Small intestine (tissue), 7 donors: ENCODE measurements around the gene USP17L20. TPM values are rescaled to one million over a fixed set of nuclear protein-coding genes. Genes with fewer than 3 reads are reported as not detected.
"Not testable (repeated sequence)": the region's sequence is repeated elsewhere in the genome, so short reads cannot be mapped to it uniquely, and the experiment has no call there.

Source experiments
- DNase-seq, 2 donors: peaks; one replicate each; pipeline versions ENCODE4 v3.0.0 to v3.0.0-alpha.2; 2013
- FAIRE-seq: peaks from 2 replicates; lab custom pipeline; 2012; peaks lifted over from hg19 to GRCh38; lab: Jason Lieb, UNC
- H3K27ac ChIP-seq, 3 donors: one replicate each; pipeline ENCODE4 v1.5.1; 2013; ENCODE audit warnings: low read length in 2 of 3, mild to moderate bottlenecking in 2 of 3, control low read depth in 1 of 3, inconsistent platforms in 1 of 3, low read depth in 1 of 3, moderate library complexity in 1 of 3
- H3K27me3 ChIP-seq, 3 donors: one replicate each; pipeline ENCODE4 v1.6.1; 2013; ENCODE audit warnings: low read length in 3 of 3, inconsistent platforms in 1 of 3; ENCODE audit not compliant: control insufficient read depth in 3 of 3, insufficient read depth in 3 of 3
- H3K36me3 ChIP-seq, 3 donors: one replicate each; pipeline ENCODE4 v1.6.1; 2013; ENCODE audit warnings: low read length in 3 of 3, inconsistent platforms in 1 of 3, low read depth in 1 of 3, mild to moderate bottlenecking in 1 of 3, moderate library complexity in 1 of 3; ENCODE audit not compliant: control insufficient read depth in 3 of 3, insufficient read depth in 2 of 3
- H3K4me1 ChIP-seq, 3 donors: one replicate each; pipeline ENCODE4 v1.6.1; 2013; ENCODE audit warnings: low read length in 2 of 3, inconsistent platforms in 1 of 3, low read depth in 1 of 3, mild to moderate bottlenecking in 1 of 3, moderate library complexity in 1 of 3; ENCODE audit not compliant: control insufficient read depth in 3 of 3, insufficient read depth in 2 of 3
- H3K4me3 ChIP-seq, 3 donors: one replicate each; pipeline ENCODE4 v1.5.1; 2013; ENCODE audit warnings: low read length in 3 of 3, control low read depth in 1 of 3, inconsistent platforms in 1 of 3, low read depth in 1 of 3, mild to moderate bottlenecking in 1 of 3, moderate library complexity in 1 of 3
- H3K9me3 ChIP-seq, 2 donors: one replicate each; pipeline ENCODE4 v1.6.1; 2013; ENCODE audit warnings: low read depth in 1 of 2, low read length in 1 of 2; ENCODE audit not compliant: control insufficient read depth in 2 of 2, insufficient read depth in 1 of 2
- WGBS, 3 donors: extraction: QIAGEN DNeasy Blood & Tissue Kit; methylation state at CpG; one replicate each; pipeline ENCODE4 v1.1.7; 2013; 5-methylcytosine and 5-hydroxymethylcytosine counted together
- polyA plus RNA-seq, 4 donors: library from polyadenylated mRNA; stranded (reverse) in 3 of 4; unstranded in 1 of 4; fragments of 200-250 nt in 3 of 4; fragments of 120-200 nt in 1 of 4; gene quantifications; one replicate each; pipeline versions ENCODE4 v1.2.1 to v1.2.3, GENCODE V29; 2013
- donor health status: healthy with polysubstance abuse.
- donor health status: control.
- donor health status: control.
- donor health status: Bipolar disorder and iron deficiency.
- donor health status: healthy.

The USP17L20 gene
- polyA plus RNA-seq, 4 donors = not detected

DNA sequence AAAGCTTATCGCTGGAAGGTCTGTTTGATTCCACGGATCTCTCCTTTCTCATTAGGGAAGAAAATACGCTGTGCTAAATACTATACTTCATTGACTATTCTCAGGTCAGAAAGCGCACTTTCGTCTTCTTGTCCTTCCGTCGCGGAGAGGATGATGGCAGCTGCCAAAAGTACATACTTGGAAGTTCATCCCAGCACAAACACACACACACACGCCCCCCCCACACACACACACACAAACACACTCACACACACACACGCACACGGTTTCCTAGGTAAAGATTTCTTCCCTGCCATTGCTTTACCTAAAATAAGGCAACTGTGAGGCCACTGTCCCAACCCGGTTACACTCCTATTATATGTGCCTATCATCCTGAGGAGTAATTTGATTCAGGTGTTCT lies 19.5 kb upstream of the USP17L20 start:
- FAIRE-seq, H3K36me3 ChIP-seq, H3K27me3 ChIP-seq, H3K27ac ChIP-seq, H3K4me3 ChIP-seq, H3K9me3 ChIP-seq, H3K4me1 ChIP-seq: not testable (repeated sequence)
- DNase-seq = peak in 1 of 2 donors; percentile 0
- WGBS, 3 donors = 71 to 84% (median 83%) methylated on average over 8 to 11 of the region's 12 CpGs

DNA sequence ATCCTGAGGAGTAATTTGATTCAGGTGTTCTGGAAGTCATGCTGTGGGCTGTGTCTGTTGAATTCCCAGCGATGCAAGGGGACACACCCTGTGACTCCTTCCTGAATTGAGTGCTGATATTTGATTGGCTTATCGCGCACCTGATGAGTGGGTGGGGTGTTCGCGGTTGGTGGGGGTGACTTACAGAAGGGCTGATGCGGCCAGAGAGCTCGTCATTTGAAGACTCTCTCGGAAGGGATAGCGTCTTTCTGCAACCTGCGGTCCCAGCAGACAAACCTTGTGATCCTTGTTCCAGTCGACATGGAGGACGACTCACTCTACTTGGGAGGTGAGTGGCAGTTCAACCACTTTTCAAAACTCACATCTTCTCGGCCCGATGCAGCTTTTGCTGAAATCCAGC lies 14.3 kb upstream of the USP17L20 start, which contains the start of gene USP17L17:
Gene USP17L17, plus strand, starts transcription at position 301 of the 400 bp plus-strand sequence. Its CDS starts 0 bp downstream, at position 301.
- H3K27ac ChIP-seq, H3K4me1 ChIP-seq, DNase-seq, H3K9me3 ChIP-seq, FAIRE-seq, H3K4me3 ChIP-seq, H3K27me3 ChIP-seq, H3K36me3 ChIP-seq: not testable (repeated sequence)
- WGBS, 3 donors = 91 to 97% (median 93%) methylated on average over 5 of the region's 14 CpGs

DNA sequence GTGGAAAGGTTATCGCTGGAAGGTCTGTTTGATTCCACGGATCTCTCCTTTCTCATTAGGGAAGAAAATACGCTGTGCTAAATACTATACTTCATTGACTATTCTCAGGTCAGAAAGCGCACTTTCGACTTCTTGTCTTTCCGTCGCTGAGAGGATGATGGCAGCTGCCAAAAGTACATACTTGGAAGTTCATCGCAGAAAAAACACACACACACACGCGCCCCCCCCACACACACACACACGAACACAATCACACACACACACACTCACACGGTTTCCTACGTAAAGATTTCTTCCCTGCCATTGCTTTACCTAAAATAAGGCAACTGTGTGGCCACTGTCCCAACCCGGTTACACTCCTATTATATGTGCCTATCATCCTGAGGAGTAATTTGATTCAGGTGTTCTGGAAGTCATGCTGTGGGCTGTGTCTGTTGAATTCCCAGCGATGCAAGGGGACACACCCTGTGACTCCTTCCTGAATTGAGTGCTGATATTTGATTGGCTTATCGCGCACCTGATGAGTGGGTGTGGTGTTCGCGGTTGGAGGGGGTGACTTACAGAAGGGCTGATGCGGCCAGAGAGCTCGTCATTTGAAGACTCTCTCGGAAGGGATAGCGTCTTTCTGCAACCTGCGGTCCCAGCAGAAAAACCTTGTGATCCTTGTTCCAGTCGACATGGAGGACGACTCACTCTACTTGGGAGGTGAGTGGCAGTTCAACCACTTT lies 9.8 kb upstream of the USP17L20 start, which contains the start of gene USP17L18:
Gene USP17L18, plus strand, starts transcription at position 678 of the 728 bp plus-strand sequence. Its CDS starts 0 bp downstream, at position 678.
- H3K4me3 ChIP-seq, FAIRE-seq, H3K4me1 ChIP-seq, H3K27ac ChIP-seq, H3K36me3 ChIP-seq, H3K27me3 ChIP-seq, H3K9me3 ChIP-seq: not testable (repeated sequence)
- 83 to 95% (median 94%) methylated on average over 14 to 20 of the region's 26 CpGs for WGBS, 3 donors
- DNase-seq = peak in 1 of 2 donors; percentile 0

DNA sequence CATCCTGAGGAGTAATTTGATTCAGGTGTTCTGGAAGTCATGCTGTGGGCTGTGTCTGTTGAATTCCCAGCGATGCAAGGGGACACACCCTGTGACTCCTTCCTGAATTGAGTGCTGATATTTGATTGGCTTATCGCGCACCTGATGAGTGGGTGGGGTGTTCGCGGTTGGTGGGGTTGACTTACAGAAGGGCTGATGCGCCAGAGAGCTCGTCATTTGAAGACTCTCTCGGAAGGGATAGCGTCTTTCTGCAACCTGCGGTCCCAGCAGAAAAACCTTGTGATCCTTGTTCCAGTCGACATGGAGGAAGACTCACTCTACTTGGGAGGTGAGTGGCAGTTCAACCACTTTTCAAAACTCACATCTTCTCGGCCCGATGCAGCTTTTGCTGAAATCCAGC lies 4.8 kb upstream of the USP17L20 start, which contains the start of gene USP17L19:
Gene USP17L19, plus strand, starts transcription at position 301 of the 400 bp plus-strand sequence. Its CDS starts 0 bp downstream, at position 301.
- not testable (repeated sequence) for H3K36me3 ChIP-seq, H3K9me3 ChIP-seq, H3K27ac ChIP-seq, H3K27me3 ChIP-seq, FAIRE-seq, DNase-seq, H3K4me1 ChIP-seq, H3K4me3 ChIP-seq
- no CpG with 5 or more reads among the region's 13 CpGs for WGBS, 3 donors

DNA sequence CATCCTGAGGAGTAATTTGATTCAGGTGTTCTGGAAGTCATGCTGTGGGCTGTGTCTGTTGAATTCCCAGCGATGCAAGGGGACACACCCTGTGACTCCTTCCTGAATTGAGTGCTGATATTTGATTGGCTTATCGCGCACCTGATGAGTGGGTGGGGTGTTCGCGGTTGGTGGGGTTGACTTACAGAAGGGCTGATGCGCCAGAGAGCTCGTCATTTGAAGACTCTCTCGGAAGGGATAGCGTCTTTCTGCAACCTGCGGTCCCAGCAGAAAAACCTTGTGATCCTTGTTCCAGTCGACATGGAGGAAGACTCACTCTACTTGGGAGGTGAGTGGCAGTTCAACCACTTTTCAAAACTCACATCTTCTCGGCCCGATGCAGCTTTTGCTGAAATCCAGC lies 4.6 kb downstream of the USP17L20 start, which contains the start of gene USP17L21:
Gene USP17L21, plus strand, starts transcription at position 301 of the 400 bp plus-strand sequence. Its CDS starts 0 bp downstream, at position 301.
- H3K4me1 ChIP-seq, H3K27ac ChIP-seq, H3K27me3 ChIP-seq, DNase-seq, H3K36me3 ChIP-seq, H3K4me3 ChIP-seq, FAIRE-seq, H3K9me3 ChIP-seq: not testable (repeated sequence)
- WGBS, 3 donors = no CpG with 5 or more reads among the region's 13 CpGs

DNA sequence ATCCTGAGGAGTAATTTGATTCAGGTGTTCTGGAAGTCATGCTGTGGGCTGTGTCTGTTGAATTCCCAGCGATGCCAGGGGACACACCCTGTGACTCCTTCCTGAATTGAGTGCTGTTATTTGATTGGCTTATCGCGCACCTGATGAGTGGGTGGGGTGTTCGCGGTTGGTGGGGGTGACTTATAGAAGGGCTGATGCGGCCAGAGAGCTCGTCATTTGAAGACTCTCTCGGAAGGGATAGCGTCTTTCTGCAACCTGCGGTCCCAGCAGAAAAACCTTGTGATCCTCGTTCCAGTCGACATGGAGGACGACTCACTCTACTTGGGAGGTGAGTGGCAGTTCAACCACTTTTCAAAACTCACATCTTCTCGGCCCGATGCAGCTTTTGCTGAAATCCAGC lies 9.4 kb downstream of the USP17L20 start, which contains the start of gene USP17L22:
Gene USP17L22, plus strand, starts transcription at position 301 of the 400 bp plus-strand sequence. Its CDS starts 0 bp downstream, at position 301.
- not testable (repeated sequence) for H3K27ac ChIP-seq, DNase-seq, H3K4me1 ChIP-seq, H3K4me3 ChIP-seq, FAIRE-seq, H3K36me3 ChIP-seq, H3K9me3 ChIP-seq, H3K27me3 ChIP-seq
- no CpG with 5 or more reads among the region's 15 CpGs for WGBS, 3 donors

DNA sequence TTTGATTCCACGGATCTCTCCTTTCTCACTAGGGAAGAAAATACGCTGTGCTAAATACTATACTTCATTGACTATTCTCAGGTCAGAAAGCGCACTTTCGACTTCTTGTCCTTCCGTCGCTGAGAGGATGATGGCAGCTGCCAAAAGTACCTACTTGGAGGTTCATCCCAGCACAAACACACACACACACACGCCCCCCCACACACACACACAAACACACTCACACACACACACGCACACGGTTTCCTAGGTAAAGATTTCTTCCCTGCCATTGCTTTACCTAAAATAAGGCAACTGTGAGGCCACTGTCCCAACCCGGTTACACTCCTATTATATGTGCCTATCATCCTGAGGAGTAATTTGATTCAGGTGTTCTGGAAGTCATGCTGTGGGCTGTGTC lies 13.8 kb downstream of the USP17L20 start:
- not testable (repeated sequence) for DNase-seq

More for the DNA sequence above, 13.8 kb downstream of the USP17L20 start:
- not testable (repeated sequence) for H3K27ac ChIP-seq, FAIRE-seq, H3K27me3 ChIP-seq, H3K4me3 ChIP-seq, H3K36me3 ChIP-seq, H3K4me1 ChIP-seq, H3K9me3 ChIP-seq
- whole genome bisulfite sequencing, 3 donors = 81 to 88% (median 87%) methylated on average over 5 of the region's 10 CpGs
